Measurements from ENCODE around the gene ZNG1A.
"Not testable (repeated sequence)": the region's sequence is repeated elsewhere in the genome, so short reads cannot be mapped to it uniquely, and the experiment has no call there.

Gene ZNG1A

DNA sequence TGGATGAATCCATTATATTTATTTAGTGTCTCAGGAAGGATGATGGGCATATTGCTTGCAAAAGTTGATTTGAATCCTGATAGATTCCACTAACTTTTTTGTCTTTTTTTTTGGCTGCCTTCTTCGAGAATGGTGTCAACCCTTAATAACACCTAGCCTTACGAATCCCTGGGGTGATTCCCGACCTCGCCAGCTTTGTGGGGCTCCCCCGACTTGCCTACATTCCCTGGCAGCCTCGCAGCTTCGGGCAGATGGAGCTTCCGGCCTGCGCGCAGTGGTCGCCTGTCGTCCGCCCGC, 35.4 kb upstream of the ZNG1A start:
- ChIA-PET CTCF (interaction anchor here (0.8 to 3.3 kb wide), 13 partner anchors 10 to 102 kb away, joined by 3 to 13 read pairs (median 5); no protein-coding TSS in a partner anchor), POLR2A (interaction anchor here (0.6 to 1.4 kb wide), 2 partner anchors 58 to 76 kb away, joined by 3 to 5 read pairs; no protein-coding TSS in a partner anchor)
- H3K4me3 ChIP-seq (ENCODE audit: control insufficient read depth in 1 of 7, extremely low read depth in 1 of 7, insufficient read depth in 4 of 7, low read depth in 2 of 7, low read length in 6 of 7): peak overlapping the region; percentile 81 to 91 (median 87)
- no peaks in the 10 kb centered on the region for H3K9me3 ChIP-seq (ENCODE audit: control extremely low read depth in 1 of 5, control insufficient read depth in 4 of 5, insufficient read depth in 2 of 5, low read depth in 1 of 5, low read length in 4 of 5)
- no peaks in the 10 kb centered on the region for H3K36me3 ChIP-seq (ENCODE audit: control insufficient read depth in 4 of 4, insufficient read depth in 4 of 4, low read length in 3 of 4)
- WGBS (ENCODE audit: insufficient coverage): 5% methylated on average over 13 of the region's 14 CpGs
- DNase-seq: no peak
- H3K4me1 ChIP-seq (ENCODE audit: control extremely low read depth in 1 of 4, control insufficient read depth in 4 of 4, insufficient read depth in 4 of 4, low read length in 3 of 4): peaks cover 10 to 33% (median 17%) of the 10 kb centered on the region in 4 experiments
- H3K27me3 ChIP-seq (replicated peaks in 2 of 5; ENCODE audit: control insufficient read depth in 4 of 5, insufficient read depth in 5 of 5, low read length in 4 of 5): no peaks in the 10 kb centered on the region
- peak overlapping the region in 1 of 2 experiments; percentile 79 for H3K27ac ChIP-seq (ENCODE audit: insufficient read depth in 1 of 2, low read depth in 1 of 2, low read length in 2 of 2, poor library complexity in 1 of 2, severe bottlenecking in 2 of 2)

DNA sequence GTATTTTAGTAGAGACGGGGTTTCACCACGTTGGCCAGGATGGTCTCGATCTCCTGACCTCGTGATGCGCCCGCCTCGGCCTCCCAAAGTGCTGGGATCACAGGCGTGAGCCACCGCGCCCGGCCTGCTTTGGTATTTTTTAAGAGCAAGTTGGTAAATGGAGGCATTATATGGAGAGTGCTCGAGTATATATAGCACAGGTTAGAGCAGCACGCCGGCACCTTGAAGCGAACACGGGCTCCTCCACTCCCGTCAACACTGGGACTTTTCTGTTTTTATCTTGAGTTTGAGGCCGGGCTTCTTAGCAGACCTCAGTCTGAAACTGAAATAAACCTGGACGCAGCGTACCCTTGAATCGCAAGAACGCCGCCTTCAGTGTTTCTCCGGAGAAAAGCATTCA, 35.0 kb upstream of the ZNG1A start:
- peak in 2 of 3 donors; percentile 22 to 29 for DNase-seq
- POLR2A ChIA-PET; H3K27me3 ChIP-seq (replicated peaks in 2 of 5; ENCODE audit: control insufficient read depth in 4 of 5, insufficient read depth in 5 of 5, low read length in 4 of 5); H3K9me3 ChIP-seq (ENCODE audit: control extremely low read depth in 1 of 5, control insufficient read depth in 4 of 5, insufficient read depth in 2 of 5, low read depth in 1 of 5, low read length in 4 of 5); H3K36me3 ChIP-seq (ENCODE audit: control insufficient read depth in 4 of 4, insufficient read depth in 4 of 4, low read length in 3 of 4): not testable (repeated sequence)
- Histone ChIP-seq H3K4me3 (ENCODE audit: control insufficient read depth in 1 of 7, extremely low read depth in 1 of 7, insufficient read depth in 4 of 7, low read depth in 2 of 7, low read length in 6 of 7) (peak overlapping the region in 5 of 7 experiments; percentile 82 to 91 (median 87)), H3K27ac (ENCODE audit: insufficient read depth in 1 of 2, low read depth in 1 of 2, low read length in 2 of 2, poor library complexity in 1 of 2, severe bottlenecking in 2 of 2) (peak overlapping the region in 1 of 2 experiments; percentile 79), H3K4me1 (ENCODE audit: control extremely low read depth in 1 of 4, control insufficient read depth in 4 of 4, insufficient read depth in 4 of 4, low read length in 3 of 4) (peaks cover 14 to 35% (median 18%) of the 10 kb centered on the region in 4 experiments)
- 94% methylated on average over 19 of the region's 24 CpGs for WGBS (ENCODE audit: insufficient coverage)
- CTCF ChIA-PET: interaction anchor here (0.9 to 3.3 kb wide), 8 partner anchors 12 to 102 kb away, joined by 4 to 13 read pairs (median 8); no protein-coding TSS in a partner anchor

GRCh38 chr9:212297-212696, 33.4 kb upstream of the ZNG1A start:
- peak overlapping the region in 1 of 7 experiments; percentile 1 for H3K4me3 ChIP-seq (ENCODE audit: control insufficient read depth in 1 of 7, extremely low read depth in 1 of 7, insufficient read depth in 4 of 7, low read depth in 2 of 7, low read length in 6 of 7)
- ChIA-PET CTCF (no interaction called here), POLR2A (no interaction called here)
- DNase-seq: peak in 1 of 3 donors; percentile 17
- no peak overlapping the region for H3K27ac ChIP-seq (ENCODE audit: insufficient read depth in 1 of 2, low read depth in 1 of 2, low read length in 2 of 2, poor library complexity in 1 of 2, severe bottlenecking in 2 of 2)
- H3K36me3 ChIP-seq (ENCODE audit: control insufficient read depth in 4 of 4, insufficient read depth in 4 of 4, low read length in 3 of 4): no peaks in the 10 kb centered on the region
- 54% methylated on average over 3 of the region's 3 CpGs for WGBS (ENCODE audit: insufficient coverage)
- H3K27me3 ChIP-seq (replicated peaks in 2 of 5; ENCODE audit: control insufficient read depth in 4 of 5, insufficient read depth in 5 of 5, low read length in 4 of 5): no peaks in the 10 kb centered on the region
- H3K9me3 ChIP-seq (ENCODE audit: control extremely low read depth in 1 of 5, control insufficient read depth in 4 of 5, insufficient read depth in 2 of 5, low read depth in 1 of 5, low read length in 4 of 5): no peaks in the 10 kb centered on the region
- H3K4me1 ChIP-seq (ENCODE audit: control extremely low read depth in 1 of 4, control insufficient read depth in 4 of 4, insufficient read depth in 4 of 4, low read length in 3 of 4): peaks cover 13 to 32% (median 17%) of the 10 kb centered on the region in 4 experiments

DNA sequence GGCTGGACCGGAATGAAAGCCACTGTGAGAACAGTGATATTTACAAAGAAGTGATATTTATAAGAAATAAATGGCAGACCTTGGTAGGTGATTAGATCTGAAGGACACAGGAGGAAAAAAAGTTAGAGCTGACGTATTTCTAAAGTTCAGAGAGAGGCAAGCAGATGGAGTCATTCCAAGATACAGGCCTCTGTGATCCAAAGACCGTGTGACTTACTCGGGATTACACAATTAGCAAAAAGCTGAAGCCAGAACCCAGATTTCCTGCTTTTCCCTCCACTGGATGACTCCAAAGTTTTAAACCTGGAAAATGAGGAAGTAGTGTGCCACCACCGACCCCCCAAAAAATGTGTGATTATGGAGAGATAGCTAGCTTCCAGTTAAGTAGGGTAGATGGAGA, 32.7 kb upstream of the ZNG1A start:
- Histone ChIP-seq H3K9me3 (ENCODE audit: control extremely low read depth in 1 of 5, control insufficient read depth in 4 of 5, insufficient read depth in 2 of 5, low read depth in 1 of 5, low read length in 4 of 5) (no peaks in the 10 kb centered on the region), H3K27ac (ENCODE audit: insufficient read depth in 1 of 2, low read depth in 1 of 2, low read length in 2 of 2, poor library complexity in 1 of 2, severe bottlenecking in 2 of 2) (no peak overlapping the region), H3K4me3 (ENCODE audit: control insufficient read depth in 1 of 7, extremely low read depth in 1 of 7, insufficient read depth in 4 of 7, low read depth in 2 of 7, low read length in 6 of 7) (no peak overlapping the region), H3K4me1 (ENCODE audit: control extremely low read depth in 1 of 4, control insufficient read depth in 4 of 4, insufficient read depth in 4 of 4, low read length in 3 of 4) (peaks cover 10 to 26% (median 16%) of the 10 kb centered on the region in 4 experiments), H3K27me3 (replicated peaks in 2 of 5; ENCODE audit: control insufficient read depth in 4 of 5, insufficient read depth in 5 of 5, low read length in 4 of 5) (no peaks in the 10 kb centered on the region), H3K36me3 (ENCODE audit: control insufficient read depth in 4 of 4, insufficient read depth in 4 of 4, low read length in 3 of 4) (no peaks in the 10 kb centered on the region)
- no peak for DNase-seq
- ChIA-PET CTCF (interaction anchor here (0.5 kb wide), 1 partner anchor 654 kb away, joined by 3 read pairs; no protein-coding TSS in a partner anchor), POLR2A (interaction anchor here (0.6 kb wide), 1 partner anchor 31 kb away, joined by 5 read pairs; no protein-coding TSS in a partner anchor)
- 76% methylated on average over 4 of the region's 5 CpGs for WGBS (ENCODE audit: insufficient coverage)

DNA sequence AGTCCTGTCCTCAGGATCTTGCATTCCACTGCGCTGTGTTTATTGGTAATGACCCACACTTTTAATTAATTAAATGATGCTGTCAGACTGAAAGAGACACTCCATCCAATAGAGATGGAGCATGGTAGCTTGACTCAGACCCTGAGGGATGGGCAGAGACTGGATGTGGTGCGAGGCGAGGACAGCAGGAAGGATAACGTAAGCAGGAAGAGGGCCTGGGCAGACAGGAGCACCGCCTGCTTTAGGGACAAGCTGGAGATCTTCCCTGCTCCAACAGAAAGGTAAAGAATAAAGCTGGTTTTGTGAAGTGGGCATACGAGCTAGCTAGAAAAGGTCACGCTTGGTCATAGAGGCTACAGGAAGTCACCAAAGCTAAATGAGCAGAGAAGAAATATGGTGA, 32.2 kb upstream of the ZNG1A start:
- DNase-seq: no peak
- no peaks in the 10 kb centered on the region for H3K9me3 ChIP-seq (ENCODE audit: control extremely low read depth in 1 of 5, control insufficient read depth in 4 of 5, insufficient read depth in 2 of 5, low read depth in 1 of 5, low read length in 4 of 5)
- H3K27ac ChIP-seq (ENCODE audit: insufficient read depth in 1 of 2, low read depth in 1 of 2, low read length in 2 of 2, poor library complexity in 1 of 2, severe bottlenecking in 2 of 2): no peak overlapping the region
- ChIA-PET CTCF (interaction anchor here (0.5 kb wide), 1 partner anchor 654 kb away, joined by 3 read pairs; no protein-coding TSS in a partner anchor), POLR2A (interaction anchor here (0.6 kb wide), 1 partner anchor 32 kb away, joined by 5 read pairs; no protein-coding TSS in a partner anchor)
- H3K4me1 ChIP-seq (ENCODE audit: control extremely low read depth in 1 of 4, control insufficient read depth in 4 of 4, insufficient read depth in 4 of 4, low read length in 3 of 4): peaks cover 8 to 21% (median 13%) of the 10 kb centered on the region in 4 experiments
- H3K36me3 ChIP-seq (ENCODE audit: control insufficient read depth in 4 of 4, insufficient read depth in 4 of 4, low read length in 3 of 4): no peaks in the 10 kb centered on the region
- no peaks in the 10 kb centered on the region for H3K27me3 ChIP-seq (replicated peaks in 2 of 5; ENCODE audit: control insufficient read depth in 4 of 5, insufficient read depth in 5 of 5, low read length in 4 of 5)
- H3K4me3 ChIP-seq (ENCODE audit: control insufficient read depth in 1 of 7, extremely low read depth in 1 of 7, insufficient read depth in 4 of 7, low read depth in 2 of 7, low read length in 6 of 7): no peak overlapping the region
- 91% methylated on average over 6 of the region's 7 CpGs for WGBS (ENCODE audit: insufficient coverage)

GRCh38 chr9:209143-209758, 30.4 kb upstream of the ZNG1A start:
- no peak for DNase-seq
- no peaks in the 10 kb centered on the region for H3K36me3 ChIP-seq (ENCODE audit: control insufficient read depth in 4 of 4, insufficient read depth in 4 of 4, low read length in 3 of 4)
- CTCF ChIA-PET: interaction anchor here (0.6 to 1.4 kb wide), 3 partner anchors 18 to 99 kb away, joined by 3 read pairs; no protein-coding TSS in a partner anchor
- H3K4me1 ChIP-seq (ENCODE audit: control extremely low read depth in 1 of 4, control insufficient read depth in 4 of 4, insufficient read depth in 4 of 4, low read length in 3 of 4): peaks cover 0 to 7% (median 4%) of the 10 kb centered on the region in 4 experiments
- H3K4me3 ChIP-seq (ENCODE audit: control insufficient read depth in 1 of 7, extremely low read depth in 1 of 7, insufficient read depth in 4 of 7, low read depth in 2 of 7, low read length in 6 of 7): no peak overlapping the region
- no peaks in the 10 kb centered on the region for H3K27me3 ChIP-seq (replicated peaks in 2 of 5; ENCODE audit: control insufficient read depth in 4 of 5, insufficient read depth in 5 of 5, low read length in 4 of 5)
- POLR2A ChIA-PET: no interaction called here
- no peaks in the 10 kb centered on the region for H3K9me3 ChIP-seq (ENCODE audit: control extremely low read depth in 1 of 5, control insufficient read depth in 4 of 5, insufficient read depth in 2 of 5, low read depth in 1 of 5, low read length in 4 of 5)
- H3K27ac ChIP-seq (ENCODE audit: insufficient read depth in 1 of 2, low read depth in 1 of 2, low read length in 2 of 2, poor library complexity in 1 of 2, severe bottlenecking in 2 of 2): peak overlapping the region in 1 of 2 experiments; percentile 18
- WGBS (ENCODE audit: insufficient coverage): 65% methylated on average over 13 of the region's 14 CpGs

GRCh38 chr9:206481-206880, 27.6 kb upstream of the ZNG1A start:
- H3K27ac ChIP-seq (ENCODE audit: insufficient read depth in 1 of 2, low read depth in 1 of 2, low read length in 2 of 2, poor library complexity in 1 of 2, severe bottlenecking in 2 of 2): no peak overlapping the region
- WGBS (ENCODE audit: insufficient coverage): no CpG with 5 or more reads among the region's 1 CpG
- no peaks in the 10 kb centered on the region for H3K9me3 ChIP-seq (ENCODE audit: control extremely low read depth in 1 of 5, control insufficient read depth in 4 of 5, insufficient read depth in 2 of 5, low read depth in 1 of 5, low read length in 4 of 5)
- peaks cover 0 to 6% (median 4%) of the 10 kb centered on the region in 4 experiments for H3K4me1 ChIP-seq (ENCODE audit: control extremely low read depth in 1 of 4, control insufficient read depth in 4 of 4, insufficient read depth in 4 of 4, low read length in 3 of 4)
- no peak for DNase-seq
- no peaks in the 10 kb centered on the region for H3K27me3 ChIP-seq (replicated peaks in 2 of 5; ENCODE audit: control insufficient read depth in 4 of 5, insufficient read depth in 5 of 5, low read length in 4 of 5)
- H3K4me3 ChIP-seq (ENCODE audit: control insufficient read depth in 1 of 7, extremely low read depth in 1 of 7, insufficient read depth in 4 of 7, low read depth in 2 of 7, low read length in 6 of 7): no peak overlapping the region
- CTCF ChIA-PET: interaction anchor here (1.3 kb wide), 1 partner anchor 9 kb away, joined by 4 read pairs; no protein-coding TSS in a partner anchor
- POLR2A ChIA-PET: no interaction called here
- no peaks in the 10 kb centered on the region for H3K36me3 ChIP-seq (ENCODE audit: control insufficient read depth in 4 of 4, insufficient read depth in 4 of 4, low read length in 3 of 4)

Data from common myeloid progenitor, CD34-positive (primary cell).